Activated T-cell treated with anti-CD3 and anti-CD28 coated beads, Interleukin-2, amount 50 U/mL, for 24 hours (primary cell): ENCODE measurements around the gene PRMT9.

Source experiments
- DNase-seq: peaks from one replicate; pipeline ENCODE4 v3.0.0-alpha.2; 2020
- H3K27ac Mint-ChIP-seq: 2 replicates; pipeline ENCODE4 v1.8.0; 2020; ENCODE audit warnings: mild to moderate bottlenecking, mixed read lengths
- H3K27me3 Mint-ChIP-seq: 2 replicates; pipeline ENCODE4 v1.8.0; 2020; ENCODE audit warnings: mixed read lengths
- H3K36me3 Mint-ChIP-seq: 2 replicates; pipeline ENCODE4 v1.8.0; 2020; ENCODE audit warnings: low read depth, mixed read lengths
- H3K4me1 Mint-ChIP-seq: 2 replicates; pipeline ENCODE4 v1.8.0; 2020; ENCODE audit warnings: low read depth, mixed read lengths
- H3K4me3 Mint-ChIP-seq: 2 replicates; pipeline ENCODE4 v1.8.0; 2020; ENCODE audit warnings: mild to moderate bottlenecking, moderate library complexity, mixed read lengths
- H3K9me3 Mint-ChIP-seq: 2 replicates; pipeline ENCODE4 v1.8.0; 2020; ENCODE audit warnings: mixed read lengths

Gene PRMT9

DNA sequence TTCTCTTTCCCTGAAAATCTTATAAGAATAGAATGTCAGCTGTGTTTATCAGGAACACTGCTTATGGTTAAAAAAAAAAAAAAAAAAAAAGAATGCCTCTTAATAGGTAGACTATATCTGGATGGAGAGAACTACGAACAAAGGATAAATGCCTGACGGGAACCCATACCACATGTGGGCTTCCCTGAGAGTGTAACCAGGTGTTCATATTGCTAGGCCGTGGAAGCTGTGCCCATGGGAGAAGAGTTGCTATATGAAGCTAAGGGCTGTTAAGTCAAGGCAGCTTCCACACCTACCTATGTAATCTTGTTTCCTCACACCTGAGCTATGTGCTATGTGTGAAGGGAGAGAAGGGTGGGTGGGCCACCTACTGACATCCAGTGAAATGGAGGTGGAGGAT lies 39.5 kb downstream of the PRMT9 start:
- no peak for DNase-seq
- Mint-ChIP-seq H3K4me3 (no peak overlapping the region), H3K27me3 (no peaks in the 10 kb centered on the region), H3K4me1 (peaks cover 41% of the 10 kb centered on the region), H3K9me3 (no peaks in the 10 kb centered on the region), H3K36me3 (peaks cover 69% of the 10 kb centered on the region), H3K27ac (no peak overlapping the region)

DNA sequence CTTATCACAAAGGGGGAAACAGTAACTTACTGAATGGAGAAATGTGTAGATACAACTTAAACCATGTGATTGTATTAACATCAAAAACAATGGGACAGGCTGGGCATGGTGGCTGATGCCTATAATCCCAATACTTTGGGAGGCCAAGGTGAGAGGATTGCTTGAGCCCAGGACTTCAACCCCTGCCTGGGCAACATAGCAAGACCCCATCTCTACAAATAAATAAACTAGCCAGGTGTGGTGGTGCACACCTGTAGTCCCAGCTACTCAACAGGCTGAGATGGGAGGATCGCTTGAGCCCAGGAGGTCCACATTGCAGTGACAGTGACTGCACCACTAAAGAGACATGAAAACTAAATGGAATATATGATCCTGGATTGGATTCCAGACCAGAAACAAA lies 40.3 kb downstream of the PRMT9 start:
- peaks cover 44% of the 10 kb centered on the region for H3K4me1 Mint-ChIP-seq
- H3K4me3 Mint-ChIP-seq: no peak overlapping the region
- H3K36me3 Mint-ChIP-seq: peaks cover 69% of the 10 kb centered on the region
- H3K9me3 Mint-ChIP-seq: no peaks in the 10 kb centered on the region
- DNase-seq: no peak
- H3K27me3 Mint-ChIP-seq: no peaks in the 10 kb centered on the region
- H3K27ac Mint-ChIP-seq: no peak overlapping the region

DNA sequence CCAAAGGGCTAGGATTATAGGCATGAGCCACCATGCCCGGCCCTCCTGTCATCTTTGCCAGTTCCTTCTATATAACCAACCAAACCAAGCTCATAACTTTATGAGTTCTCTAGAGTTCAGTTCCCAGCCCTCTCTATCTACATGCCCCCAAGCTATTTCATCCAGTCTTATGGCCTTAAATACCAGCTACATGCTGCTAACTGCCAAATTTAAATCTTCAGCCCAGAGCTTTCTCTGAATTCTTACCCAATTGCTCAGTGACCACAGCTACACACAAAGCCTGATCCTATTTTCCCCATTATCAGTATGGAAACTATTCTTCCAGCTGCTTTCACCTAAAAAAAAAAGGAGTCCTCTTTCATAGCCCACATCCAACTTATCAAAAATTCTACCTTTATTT lies 43.6 kb downstream of the PRMT9 start:
- no peaks in the 10 kb centered on the region for H3K27me3 Mint-ChIP-seq
- no peak overlapping the region for H3K27ac Mint-ChIP-seq
- H3K4me1 Mint-ChIP-seq: peaks cover 26% of the 10 kb centered on the region
- H3K4me3 Mint-ChIP-seq: no peak overlapping the region
- peaks cover 79% of the 10 kb centered on the region for H3K36me3 Mint-ChIP-seq
- DNase-seq: no peak
- peaks cover 3% of the 10 kb centered on the region for H3K9me3 Mint-ChIP-seq

DNA sequence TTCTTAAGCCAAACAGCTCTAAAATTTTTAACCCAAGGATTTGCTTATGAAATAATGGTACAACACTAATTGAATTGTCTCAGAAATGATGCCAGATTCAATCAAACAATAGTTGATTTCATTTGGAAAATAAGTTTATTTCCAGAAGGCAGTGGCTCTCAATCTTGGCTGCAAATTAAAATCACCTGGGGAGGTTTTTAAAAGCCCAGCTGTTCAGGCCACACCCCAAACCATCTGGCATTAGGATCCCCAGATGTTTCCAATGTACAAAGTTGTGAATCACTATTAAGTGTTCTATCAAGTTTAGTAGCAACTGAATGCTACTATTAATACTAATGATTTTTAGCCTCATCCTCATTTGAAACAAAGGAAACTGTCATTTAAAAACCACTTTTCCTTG lies 44.6 kb downstream of the PRMT9 start:
- Mint-ChIP-seq H3K9me3 (peaks cover 3% of the 10 kb centered on the region), H3K4me3 (no peak overlapping the region), H3K27ac (no peak overlapping the region), H3K27me3 (no peaks in the 10 kb centered on the region), H3K4me1 (peaks cover 23% of the 10 kb centered on the region), H3K36me3 (peaks cover 87% of the 10 kb centered on the region)
- no peak for DNase-seq

DNA sequence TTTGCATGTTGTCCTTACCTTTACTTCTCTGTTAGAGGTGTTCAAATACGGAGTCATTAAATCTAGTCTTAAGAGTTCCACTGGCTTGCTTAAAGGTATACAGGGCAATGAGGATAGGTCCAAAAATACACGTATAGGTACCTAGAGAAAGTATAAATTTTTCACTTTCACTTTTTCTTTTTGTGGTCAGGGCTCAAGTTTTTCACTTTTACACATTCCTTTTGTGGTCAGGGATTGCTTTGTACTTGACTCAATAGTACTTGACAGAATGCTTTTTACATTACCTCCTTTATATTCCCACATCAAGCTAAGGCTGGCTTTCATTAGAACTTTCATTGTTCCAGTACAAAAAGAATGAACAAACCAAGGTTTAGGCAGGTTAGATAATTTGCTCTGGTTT lies 45.0 kb downstream of the PRMT9 start:
- peaks cover 3% of the 10 kb centered on the region for H3K9me3 Mint-ChIP-seq
- no peaks in the 10 kb centered on the region for H3K27me3 Mint-ChIP-seq
- peaks cover 23% of the 10 kb centered on the region for H3K4me1 Mint-ChIP-seq
- peaks cover 91% of the 10 kb centered on the region for H3K36me3 Mint-ChIP-seq
- no peak for DNase-seq
- H3K27ac Mint-ChIP-seq: peak overlapping the region; percentile 66
- no peak overlapping the region for H3K4me3 Mint-ChIP-seq

DNA sequence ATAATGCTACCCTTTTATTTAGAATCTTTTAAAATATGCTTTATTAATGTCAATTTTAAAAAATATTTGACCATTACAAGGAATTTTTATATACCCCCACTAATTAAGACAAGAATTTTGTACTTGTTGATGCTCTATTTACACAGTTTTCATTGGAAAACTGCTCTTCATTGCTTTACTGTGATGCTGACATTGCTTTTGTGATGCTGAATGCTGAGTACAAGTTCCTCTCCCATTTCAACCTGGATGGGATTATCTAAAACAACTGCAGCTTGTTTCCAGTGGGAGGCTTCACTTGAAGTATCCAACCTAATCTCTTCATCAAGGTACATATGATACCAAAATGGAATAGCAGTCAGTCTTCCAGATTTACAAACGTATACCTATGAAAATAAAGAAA lies 45.6 kb downstream of the PRMT9 start:
- H3K9me3 Mint-ChIP-seq: peaks cover 3% of the 10 kb centered on the region
- no peak overlapping the region for H3K4me3 Mint-ChIP-seq
- DNase-seq: no peak
- no peaks in the 10 kb centered on the region for H3K27me3 Mint-ChIP-seq
- H3K4me1 Mint-ChIP-seq: peaks cover 22% of the 10 kb centered on the region
- H3K36me3 Mint-ChIP-seq: peaks cover 92% of the 10 kb centered on the region
- H3K27ac Mint-ChIP-seq: no peak overlapping the region

DNA sequence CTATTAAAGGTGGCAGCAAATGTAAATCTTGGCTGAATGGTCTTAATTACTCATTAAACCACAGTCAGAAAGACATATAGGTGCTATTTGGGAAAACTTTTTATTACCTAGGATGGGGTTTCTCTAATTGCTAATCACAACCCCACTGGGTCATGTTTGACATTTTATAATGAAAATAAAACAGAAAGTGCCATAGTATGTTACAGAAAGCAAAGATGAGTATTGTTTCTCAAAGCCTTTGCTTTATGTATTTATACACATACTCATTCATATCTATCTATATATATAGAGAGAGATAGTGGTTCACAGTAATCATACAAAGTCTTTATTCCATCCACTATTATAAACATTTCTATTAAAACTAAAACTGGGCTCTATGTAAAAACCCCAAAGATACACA lies 48.6 kb downstream of the PRMT9 start:
- Mint-ChIP-seq H3K36me3 (peaks cover 93% of the 10 kb centered on the region), H3K27ac (no peak overlapping the region)

DNA sequence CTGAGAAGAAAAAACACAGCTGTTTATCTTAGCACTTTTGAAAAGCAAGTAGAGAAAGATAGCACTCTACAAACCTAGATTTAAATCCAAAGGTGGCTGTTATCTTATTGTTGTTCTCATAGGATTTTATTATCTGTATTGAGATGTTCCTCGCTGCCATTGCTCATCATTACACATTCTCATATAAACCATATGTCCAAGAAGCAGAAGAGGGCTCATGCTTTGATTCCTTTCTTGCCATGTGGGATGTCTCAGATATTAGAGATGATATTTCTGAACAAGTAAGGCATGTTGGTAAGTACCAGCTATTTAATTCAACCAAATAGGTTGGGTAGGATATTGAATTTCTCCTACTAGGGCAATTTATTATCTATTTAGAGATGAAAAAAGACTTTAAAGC lies 50.3 kb downstream of the PRMT9 start:
- DNase-seq: no peak
- H3K27ac Mint-ChIP-seq: no peak overlapping the region
- no peaks in the 10 kb centered on the region for H3K27me3 Mint-ChIP-seq
- H3K36me3 Mint-ChIP-seq: peaks cover 95% of the 10 kb centered on the region
- no peak overlapping the region for H3K4me3 Mint-ChIP-seq
- H3K9me3 Mint-ChIP-seq: peaks cover 3% of the 10 kb centered on the region
- peaks cover 6% of the 10 kb centered on the region for H3K4me1 Mint-ChIP-seq

More for the DNA sequence above, 48.6 kb downstream of the PRMT9 start:
- Mint-ChIP-seq H3K4me3 (no peak overlapping the region), H3K27me3 (no peaks in the 10 kb centered on the region), H3K9me3 (peaks cover 3% of the 10 kb centered on the region), H3K4me1 (peaks cover 18% of the 10 kb centered on the region)
- no peak for DNase-seq

DNA sequence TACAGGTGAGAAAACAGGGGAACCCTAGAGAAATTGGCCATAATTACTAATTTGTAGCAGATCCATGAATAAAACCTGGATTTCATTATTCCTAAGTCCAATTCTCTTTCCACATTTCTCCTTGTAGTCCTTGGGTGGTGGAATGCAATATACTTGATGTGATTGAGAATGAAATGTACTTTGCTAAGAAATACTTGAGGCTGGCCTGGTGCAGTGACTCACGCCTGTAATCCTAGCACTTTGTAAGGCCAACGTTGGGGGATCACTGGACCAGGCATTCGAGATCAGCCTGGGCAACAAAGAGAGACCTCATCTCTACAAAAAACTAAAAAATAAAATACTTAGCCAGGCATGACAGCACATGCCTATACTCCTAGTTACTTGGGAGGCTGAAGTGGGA lies 50.9 kb downstream of the PRMT9 start:
- peaks cover 4% of the 10 kb centered on the region for H3K4me1 Mint-ChIP-seq
- peaks cover 3% of the 10 kb centered on the region for H3K9me3 Mint-ChIP-seq
- no peak overlapping the region for H3K4me3 Mint-ChIP-seq
- H3K36me3 Mint-ChIP-seq: peaks cover 96% of the 10 kb centered on the region
- no peak overlapping the region for H3K27ac Mint-ChIP-seq
- no peak for DNase-seq
- H3K27me3 Mint-ChIP-seq: no peaks in the 10 kb centered on the region

DNA sequence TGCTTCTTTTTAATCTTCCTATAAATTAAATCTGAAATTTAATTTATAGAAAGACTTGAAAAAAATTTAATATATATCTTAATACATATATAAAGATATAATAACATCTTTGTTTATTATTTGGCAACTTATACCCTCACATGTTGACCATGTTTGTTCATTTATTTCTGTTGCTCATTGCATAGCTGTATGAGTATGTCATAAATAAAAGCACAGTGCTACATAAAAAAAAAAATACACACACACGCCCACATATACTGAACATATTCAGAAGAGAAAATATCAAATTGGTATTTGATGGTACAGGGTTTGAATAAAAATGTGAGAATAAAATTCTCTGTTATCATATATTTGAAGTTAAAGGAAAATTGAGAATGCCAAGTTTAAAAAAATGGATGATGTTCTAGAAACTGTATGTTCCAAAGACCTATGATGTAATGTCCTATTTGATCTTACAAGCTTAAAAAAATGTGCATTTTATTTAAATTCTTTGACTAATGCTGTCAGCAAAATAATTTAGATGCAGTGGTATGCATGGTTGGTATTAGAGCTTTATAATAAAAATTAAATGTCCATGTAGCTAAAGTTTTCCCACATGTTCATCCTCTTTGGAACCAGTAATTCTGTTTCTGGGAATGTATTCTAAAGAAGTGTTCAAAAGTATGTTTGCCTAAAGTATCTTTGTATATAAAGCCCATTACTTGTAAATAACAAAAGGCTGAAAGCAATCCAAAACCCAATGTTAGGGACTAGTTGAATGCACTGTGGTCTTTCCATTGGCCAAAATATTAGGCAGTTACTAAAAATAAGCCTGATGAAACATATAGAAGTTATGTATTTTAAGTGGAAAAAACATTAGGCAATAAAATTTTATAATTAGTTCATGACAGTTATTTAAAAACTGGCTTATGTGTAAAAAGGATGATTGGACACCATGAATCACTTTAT lies 53.9 kb downstream of the PRMT9 start:
- Mint-ChIP-seq H3K36me3 (peaks cover 94% of the 10 kb centered on the region), H3K27ac (no peak overlapping the region), H3K4me1 (peaks cover 4% of the 10 kb centered on the region), H3K9me3 (no peaks in the 10 kb centered on the region), H3K4me3 (no peak overlapping the region), H3K27me3 (no peaks in the 10 kb centered on the region)
- DNase-seq: no peak

DNA sequence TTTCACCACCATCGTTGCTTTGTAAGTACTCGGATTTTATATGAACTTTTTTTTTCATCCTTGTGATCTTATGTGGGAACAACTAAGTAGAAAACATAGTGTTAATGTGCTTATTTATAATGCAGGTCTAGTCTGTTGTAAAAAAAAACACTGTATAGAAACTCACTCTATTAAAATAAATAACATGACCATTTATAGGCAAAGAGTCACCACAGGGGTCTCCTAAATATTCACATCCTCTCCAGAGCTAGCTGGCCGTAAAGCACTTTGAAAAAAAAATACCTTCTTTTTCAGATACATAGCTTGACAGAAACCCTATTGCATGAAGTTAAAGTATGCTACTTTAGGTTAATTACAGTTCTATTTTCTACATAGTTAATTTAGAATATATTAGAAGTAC lies 55.5 kb downstream of the PRMT9 start:
- peaks cover 5% of the 10 kb centered on the region for H3K4me1 Mint-ChIP-seq
- peaks cover 91% of the 10 kb centered on the region for H3K36me3 Mint-ChIP-seq

DNA sequence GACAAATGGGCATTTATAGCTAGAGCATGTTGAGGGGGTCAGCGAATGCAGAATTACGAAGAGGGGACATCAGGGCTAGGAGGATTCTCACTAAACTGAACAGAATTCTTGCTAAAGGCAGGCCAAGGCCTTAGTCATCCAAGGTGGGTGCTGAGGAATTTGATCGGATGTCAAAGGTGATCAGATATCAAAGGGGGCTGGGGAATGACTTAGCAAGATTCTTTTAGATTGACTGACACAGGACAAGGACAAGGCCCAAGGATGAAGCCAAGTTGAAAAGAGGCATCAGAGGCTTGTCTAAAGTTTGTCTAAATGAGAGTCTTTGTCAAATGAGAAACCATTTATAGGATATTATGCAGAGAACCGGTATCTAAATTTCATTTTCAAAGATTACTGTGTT lies 57.1 kb downstream of the PRMT9 start:
- H3K36me3 Mint-ChIP-seq: peaks cover 86% of the 10 kb centered on the region

More for the DNA sequence above, 55.5 kb downstream of the PRMT9 start:
- Mint-ChIP-seq H3K27ac (no peak overlapping the region), H3K4me3 (no peak overlapping the region), H3K9me3 (no peaks in the 10 kb centered on the region), H3K27me3 (no peaks in the 10 kb centered on the region)
- no peak for DNase-seq

DNA sequence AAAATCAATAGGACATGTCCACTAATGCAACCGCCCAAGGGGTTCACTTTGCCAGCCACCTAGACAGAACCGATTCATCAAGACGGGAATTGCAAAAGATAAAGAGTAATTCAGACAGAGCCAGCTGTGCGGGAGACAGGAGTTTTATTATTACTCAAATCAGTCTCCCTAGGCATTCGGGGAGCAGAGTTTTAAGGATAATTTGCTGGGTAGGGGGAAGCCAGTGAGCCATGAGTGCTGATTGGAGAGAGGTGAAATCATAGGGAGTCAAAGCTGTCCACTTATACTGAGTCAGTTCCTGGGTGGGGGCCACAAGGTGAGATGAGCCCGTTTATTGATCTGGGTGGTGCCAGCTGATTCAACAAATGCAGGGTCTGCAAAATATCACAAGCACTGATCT lies 58.2 kb downstream of the PRMT9 start:
- Mint-ChIP-seq H3K36me3 (peaks cover 84% of the 10 kb centered on the region), H3K27ac (no peak overlapping the region), H3K4me3 (no peak overlapping the region), H3K4me1 (peaks cover 21% of the 10 kb centered on the region), H3K27me3 (no peaks in the 10 kb centered on the region), H3K9me3 (no peaks in the 10 kb centered on the region)
- no peak for DNase-seq

More for the DNA sequence above, 57.1 kb downstream of the PRMT9 start:
- H3K9me3 Mint-ChIP-seq: no peaks in the 10 kb centered on the region
- DNase-seq: no peak
- no peaks in the 10 kb centered on the region for H3K27me3 Mint-ChIP-seq
- H3K27ac Mint-ChIP-seq: peak overlapping the region; percentile 7
- no peak overlapping the region for H3K4me3 Mint-ChIP-seq
- H3K4me1 Mint-ChIP-seq: peaks cover 13% of the 10 kb centered on the region

DNA sequence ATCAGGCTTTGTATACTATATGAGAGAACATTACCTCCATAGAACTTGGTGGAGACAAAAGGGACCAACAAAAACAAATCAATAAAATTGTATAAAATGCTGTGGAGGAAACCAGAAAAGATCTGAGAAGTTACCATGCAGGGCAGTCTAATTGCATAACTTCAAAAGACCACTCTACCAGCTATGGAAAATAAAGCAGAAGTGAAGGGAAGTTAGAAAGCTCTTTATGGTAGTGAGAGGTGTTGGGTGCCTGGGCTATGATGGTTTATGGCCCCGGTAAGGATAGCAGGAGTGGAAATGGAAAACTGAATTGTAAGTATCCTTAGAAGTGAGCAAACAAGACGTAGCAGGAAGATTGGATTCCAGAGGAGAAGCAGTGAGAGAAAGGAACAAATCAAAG lies 63.6 kb downstream of the PRMT9 start:
- DNase-seq: no peak
- Mint-ChIP-seq H3K27ac (no peak overlapping the region), H3K9me3 (no peaks in the 10 kb centered on the region), H3K27me3 (no peaks in the 10 kb centered on the region), H3K4me1 (peaks cover 49% of the 10 kb centered on the region), H3K36me3 (peaks cover 61% of the 10 kb centered on the region), H3K4me3 (peak overlapping the region; percentile 19)

DNA sequence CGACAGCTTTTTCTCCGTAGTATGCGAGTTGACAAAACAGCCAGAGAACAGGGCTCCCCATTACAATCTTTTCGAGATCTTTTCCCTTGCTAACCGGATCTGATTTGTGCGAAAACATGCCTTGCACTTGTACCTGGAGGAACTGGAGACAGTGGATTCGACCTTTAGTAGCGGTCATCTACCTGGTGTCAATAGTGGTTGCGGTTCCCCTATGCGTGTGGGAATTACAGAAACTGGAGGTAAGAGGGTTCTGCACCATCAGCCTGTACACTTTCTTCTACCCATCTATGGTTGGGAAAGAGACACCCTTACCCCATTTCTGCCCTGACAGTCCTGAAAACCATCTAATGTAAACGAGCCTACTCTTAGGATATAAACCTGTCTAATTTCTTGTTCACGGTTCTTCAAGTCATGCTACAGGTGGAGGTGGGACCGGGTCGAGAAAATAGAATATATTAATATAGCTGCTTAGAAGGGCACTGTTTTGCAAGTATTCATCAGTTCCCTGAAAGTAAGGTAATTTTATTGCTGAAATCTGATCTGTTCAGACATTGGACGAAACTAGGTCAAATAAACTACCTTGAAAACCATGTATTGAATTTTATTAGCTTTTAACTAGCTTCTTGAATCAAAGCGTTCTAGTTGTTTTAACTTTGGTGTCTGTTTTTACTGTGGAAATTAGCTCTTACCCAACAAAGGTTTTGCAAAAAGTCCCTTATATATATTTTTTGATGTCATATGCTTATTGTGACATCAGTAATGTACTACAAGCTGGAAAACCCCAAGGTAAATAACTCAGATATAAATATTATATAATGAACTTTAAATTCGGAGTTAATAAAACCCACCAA lies 65.9 kb downstream of the PRMT9 start:
- Mint-ChIP-seq H3K4me3 (peak overlapping the region; percentile 98), H3K27me3 (no peaks in the 10 kb centered on the region), H3K4me1 (peaks cover 48% of the 10 kb centered on the region), H3K36me3 (peaks cover 43% of the 10 kb centered on the region), H3K9me3 (no peaks in the 10 kb centered on the region), H3K27ac (peak overlapping the region; percentile 98)
- no peak for DNase-seq
